Stimulated activated CD4-positive, alpha-beta T cell treated with anti-CD3 and anti-CD28 coated beads, Interleukin-12 subunit alpha, Interleukin-12 subunit beta, amount 100 ng/mL, for 48 hours (primary cell): Measurements from ENCODE around the gene THEMIS.
"Not testable (repeated sequence)": the region's sequence is repeated elsewhere in the genome, so short reads cannot be mapped to it uniquely, and the experiment has no call there.

Experiments used
- DNase-seq, 3 donors: peaks; one replicate each; pipeline ENCODE4 v3.0.0-alpha.2; 2020; ENCODE audit warnings: low read depth in 2 of 3, low spot score in 1 of 3

The THEMIS gene

DNA sequence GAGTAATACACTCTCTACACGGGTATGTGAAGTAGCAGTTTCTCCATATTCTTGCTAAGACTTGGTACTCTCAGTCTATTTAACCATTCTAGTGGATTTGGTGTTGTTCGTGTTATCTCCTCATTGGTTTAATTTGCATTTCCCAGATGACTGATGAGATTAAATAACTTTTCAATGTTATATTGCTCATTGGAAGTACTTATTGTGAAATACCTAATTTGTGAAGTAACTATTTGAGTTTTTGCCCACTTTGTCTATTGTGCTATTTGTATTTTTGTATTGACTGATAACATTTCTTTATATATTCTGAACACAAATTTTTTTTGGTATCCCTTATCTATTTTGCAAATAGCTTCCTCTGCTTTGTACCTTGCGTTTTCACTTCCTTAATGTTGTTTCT, 167.9 kb downstream of the THEMIS start:
- no peak for DNase-seq

DNA sequence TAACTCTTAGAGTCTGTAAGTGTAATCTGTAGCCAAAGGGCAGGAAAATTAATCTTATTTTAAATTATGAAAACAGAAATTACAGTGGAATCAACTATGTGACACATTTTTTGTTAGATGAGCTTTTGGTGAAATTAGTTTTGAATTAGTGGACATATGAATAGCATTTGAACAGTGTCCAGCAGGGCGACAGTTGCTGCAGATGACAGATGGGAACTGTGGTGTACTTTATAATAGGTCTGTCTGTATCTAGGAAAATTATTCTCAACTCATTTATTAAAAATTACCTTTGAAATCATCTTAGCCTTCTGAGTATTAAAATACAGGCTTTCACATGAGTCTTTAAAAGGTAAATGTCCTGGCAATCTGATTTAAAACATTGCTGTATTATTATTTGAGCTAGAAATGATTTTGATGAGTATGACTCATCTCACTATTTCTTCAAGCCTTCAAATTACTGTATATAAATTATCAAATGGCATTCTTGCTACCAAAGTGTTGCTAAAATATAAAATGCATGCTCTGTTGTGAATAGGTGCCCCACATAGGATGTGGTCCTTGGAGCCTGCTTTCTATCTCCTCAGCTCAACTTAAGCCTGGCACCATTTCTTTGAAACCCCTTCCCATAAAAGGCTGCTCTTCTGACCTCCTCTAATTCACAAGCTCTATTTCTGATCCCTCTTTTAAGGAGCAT, 173.5 kb downstream of the THEMIS start:
- DNase-seq = no peak

DNA sequence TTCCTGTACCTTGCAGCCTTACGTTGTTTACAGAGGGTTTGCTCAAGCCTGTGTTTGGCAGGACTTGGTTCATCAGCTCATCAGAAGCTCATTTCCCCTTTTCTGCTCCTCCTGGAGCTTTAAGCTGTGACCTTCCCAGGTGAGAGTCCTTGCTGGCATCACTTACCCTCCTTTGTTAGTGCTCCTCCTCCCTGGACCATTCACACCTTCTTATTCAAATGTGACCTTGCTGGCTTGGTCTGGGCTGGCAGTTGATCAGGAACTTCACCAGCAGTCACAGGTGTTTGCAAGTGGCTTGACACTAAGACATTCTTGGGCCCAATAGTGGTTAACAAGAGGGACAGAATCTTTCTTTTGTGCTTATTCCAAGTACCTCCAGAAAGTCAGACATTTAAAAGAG, 175.0 kb downstream of the THEMIS start:
- no peak for DNase-seq

DNA sequence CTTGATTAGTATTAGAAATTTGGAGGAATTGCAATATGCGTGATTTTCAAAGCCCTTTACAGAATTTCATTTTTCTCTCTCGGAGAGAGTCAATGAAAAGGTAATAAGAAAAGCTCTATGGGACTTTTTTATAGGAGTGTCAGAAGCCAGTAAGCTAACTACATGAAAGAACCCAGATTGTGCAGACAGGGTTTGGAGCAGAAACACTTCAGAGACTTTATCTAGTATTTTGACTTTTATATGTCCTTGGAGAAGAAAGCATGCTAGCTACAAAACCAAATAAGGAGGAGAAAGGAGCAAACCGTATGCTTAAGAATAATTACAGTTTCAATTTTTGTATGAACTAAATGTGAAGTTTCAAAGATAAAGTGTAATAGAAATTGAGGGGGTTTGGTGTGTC, 182.2 kb downstream of the THEMIS start:
- DNase-seq = no peak

DNA sequence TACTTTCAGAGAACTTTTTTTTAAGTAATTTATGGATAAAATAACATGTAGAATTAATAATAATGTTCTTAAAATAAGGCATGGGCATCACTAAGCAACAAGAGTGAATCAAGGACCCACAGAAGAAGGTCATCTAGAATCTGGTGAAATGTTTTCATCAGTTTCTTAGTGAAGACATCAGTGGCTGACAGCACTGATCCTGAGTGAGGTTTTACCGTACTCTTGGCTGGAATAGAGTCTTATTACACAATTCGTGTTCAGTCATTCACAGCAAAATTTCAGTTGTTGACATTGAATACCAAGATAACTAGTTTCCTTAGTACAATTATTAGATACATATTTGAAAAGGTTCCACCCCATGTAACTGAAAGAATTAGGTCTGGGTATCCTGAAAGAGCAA, 183.5 kb downstream of the THEMIS start:
- no peak for DNase-seq

DNA sequence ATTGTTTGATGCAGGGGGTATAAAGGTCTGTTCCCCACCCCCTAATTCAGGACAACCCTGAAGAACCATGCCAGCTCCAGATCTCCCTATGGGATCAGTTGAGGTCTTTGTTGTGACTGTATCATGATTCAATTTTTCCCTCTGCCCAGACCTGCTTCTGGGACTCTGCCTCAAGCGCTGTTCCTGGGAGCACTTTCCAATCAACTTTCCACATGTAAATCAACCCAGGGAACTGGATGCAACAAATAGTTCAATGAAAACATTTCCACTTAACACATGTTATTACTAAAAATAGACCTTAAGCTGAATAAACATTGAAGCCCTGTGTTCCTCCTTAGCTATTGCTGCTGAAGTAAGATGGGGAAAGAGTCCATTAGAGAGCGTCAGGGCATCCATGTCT, 184.4 kb downstream of the THEMIS start:
- no peak for DNase-seq

DNA sequence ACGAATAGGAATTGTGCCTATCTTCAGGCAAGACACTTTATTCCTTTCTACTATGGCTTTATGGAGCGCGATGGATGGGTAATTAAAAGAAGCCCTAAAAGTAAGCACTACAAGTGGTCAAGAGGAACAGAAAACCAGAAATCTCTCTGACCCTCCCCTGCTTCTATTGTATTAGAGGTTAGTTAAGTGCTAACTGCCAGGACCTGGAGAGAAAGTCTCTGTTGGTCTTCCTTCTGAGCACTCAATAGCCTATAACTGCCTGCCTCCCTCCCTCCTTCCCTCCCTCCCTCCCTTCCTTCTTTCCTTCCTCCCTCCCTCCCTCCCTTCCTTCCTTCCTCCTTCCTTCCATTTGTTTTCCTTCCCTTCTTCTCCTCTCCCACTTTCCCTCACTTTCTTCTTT, 190.2 kb downstream of the THEMIS start:
- DNase-seq = no peak

DNA sequence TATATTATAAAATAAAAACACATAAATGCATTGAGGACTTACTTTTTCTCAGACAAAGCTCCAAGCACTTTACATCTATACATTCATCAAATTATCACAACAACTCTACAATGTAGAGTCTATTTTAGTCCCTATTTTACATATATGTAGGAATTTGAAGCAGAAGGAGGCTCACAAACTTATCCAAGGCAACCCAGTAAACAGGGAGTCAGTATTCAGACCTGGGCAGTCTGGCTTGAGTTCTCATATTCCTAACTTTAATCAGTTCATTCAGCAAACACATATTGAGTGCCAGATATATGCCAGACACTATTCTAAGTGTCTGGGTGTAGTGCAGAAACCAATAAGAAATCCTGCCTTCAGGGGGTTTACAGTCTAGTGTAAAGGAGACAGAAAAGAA, 194.6 kb downstream of the THEMIS start:
- DNase-seq = no peak

DNA sequence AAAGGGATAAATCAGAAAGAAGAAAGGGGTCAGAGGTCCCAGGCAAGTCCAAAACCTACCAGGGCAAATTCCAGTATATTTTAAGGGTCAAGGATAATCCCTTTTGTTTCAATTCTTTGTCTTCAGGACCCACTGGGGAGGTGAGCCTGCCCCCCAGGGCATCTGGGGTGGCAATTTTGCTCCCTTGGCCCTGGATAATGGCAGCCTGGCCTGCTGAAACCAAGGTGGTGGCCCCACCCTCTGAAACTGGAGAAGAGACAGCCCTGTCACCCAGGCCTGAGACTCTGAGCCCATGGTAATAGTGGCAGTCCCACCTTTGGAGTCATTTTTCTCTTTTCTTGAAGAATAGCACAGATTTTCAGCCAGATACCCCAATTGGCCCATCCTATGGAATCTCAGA, 205.8 kb downstream of the THEMIS start:
- no peak for DNase-seq

DNA sequence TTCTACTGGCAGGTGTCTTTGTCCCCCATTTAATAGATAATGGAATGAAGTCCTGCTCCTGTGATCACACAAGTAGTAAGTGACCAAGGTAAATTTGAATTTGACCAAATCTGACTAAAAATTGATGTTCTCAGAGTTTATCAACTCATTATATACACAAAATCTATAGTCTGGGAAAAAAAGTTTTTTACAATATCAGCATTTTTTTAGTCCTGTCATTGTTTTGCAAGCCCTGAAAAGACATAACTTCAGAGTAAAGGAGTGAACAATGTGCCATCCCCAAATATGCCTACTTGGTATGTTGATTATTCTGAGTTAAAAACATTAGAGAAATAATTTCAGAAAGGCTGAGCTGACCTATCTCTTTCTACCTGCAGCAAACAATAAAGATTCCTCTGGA, 209.7 kb downstream of the THEMIS start:
- no peak for DNase-seq

DNA sequence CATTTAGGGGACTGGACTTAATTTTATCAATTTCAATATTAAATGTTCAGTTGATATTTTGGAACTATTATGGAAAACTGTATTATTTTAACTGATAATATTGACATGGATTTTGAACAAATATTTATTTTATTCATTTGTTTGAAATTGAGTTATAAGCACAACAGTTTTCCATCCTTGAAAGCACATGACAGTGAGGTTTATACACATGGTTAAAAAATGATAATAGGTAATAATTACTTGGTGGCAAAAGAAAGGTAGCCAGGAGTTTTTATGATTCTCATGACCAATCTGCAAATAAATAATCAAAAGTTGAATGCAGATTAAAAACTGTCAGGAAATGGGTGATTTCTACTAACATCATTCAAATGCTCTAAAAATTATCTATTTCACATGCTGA, 210.3 kb downstream of the THEMIS start:
- DNase-seq = no peak

DNA sequence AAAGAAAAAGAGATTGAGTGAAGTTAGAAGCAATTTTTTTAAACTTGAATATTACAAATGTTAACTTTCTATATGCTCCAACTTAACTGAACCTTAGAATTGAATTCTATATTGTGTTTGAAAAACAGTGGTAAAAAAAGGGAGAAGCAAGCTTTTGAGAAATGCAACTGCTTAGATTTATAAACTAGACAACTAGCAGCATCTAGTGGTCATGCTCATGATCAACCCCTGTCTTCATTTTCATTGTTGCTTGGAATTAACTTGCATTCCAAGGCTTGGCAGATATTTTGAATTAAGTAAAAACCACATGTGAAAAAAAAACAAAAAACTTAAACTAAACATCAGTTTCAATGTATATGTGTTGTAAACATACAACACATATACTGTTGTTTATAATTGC, 210.8 kb downstream of the THEMIS start:
- no peak for DNase-seq

DNA sequence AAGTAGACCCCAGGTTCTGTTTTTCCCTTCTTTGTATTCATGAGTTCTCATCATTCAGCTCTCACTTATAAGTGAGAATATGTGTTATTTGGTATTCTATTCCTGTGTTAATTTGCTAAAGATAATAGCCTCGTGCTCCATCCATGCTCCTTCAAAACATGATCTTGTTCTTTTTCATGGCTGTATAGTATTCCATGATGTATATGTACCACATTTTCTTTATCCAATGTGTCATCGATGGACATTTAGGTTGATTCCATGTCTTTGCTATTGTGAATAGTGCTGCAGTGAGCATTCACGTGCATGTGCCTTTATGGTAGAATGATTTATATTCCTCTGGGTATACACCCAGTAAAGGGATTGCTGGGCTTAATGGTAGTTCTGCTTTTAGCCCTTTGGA, 213.4 kb downstream of the THEMIS start:
- DNase-seq = not testable (repeated sequence)

DNA sequence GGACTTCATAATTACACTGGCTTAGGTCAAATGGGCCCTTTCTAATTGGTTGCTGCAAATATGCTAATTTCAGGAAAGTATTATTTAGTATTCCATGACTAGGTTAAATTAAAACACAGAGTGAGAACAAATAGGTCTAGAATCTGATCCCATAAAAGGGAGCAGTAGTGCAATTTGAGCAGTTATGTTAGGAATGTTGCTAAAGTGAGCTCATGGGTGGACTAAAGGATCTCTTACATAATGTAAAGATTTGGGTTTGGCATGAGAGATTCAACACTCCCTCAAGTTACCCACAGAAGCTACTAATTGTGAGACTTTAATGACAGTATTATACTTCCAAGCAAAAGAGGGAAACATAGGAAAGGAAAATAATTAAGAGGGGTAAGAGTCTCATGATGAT, 214.8 kb downstream of the THEMIS start:
- no peak for DNase-seq

DNA sequence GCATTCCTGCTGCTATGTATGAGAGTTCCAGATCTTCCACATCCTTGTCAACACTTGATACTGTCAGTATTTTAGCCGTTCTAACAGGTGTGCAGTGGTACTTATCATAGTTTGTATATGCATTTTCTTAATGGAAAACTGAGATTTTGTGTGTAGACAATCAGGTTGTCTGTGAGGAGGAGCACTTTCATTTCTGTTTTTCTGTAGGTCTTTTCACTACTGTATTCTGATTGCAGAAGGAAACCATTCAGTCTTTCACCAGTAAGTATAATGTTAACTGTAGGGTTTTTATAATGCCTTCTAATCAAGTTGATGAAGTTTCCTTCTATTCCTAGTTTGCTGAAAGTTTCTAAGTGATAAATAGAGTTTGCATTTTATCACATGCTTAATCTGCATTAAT, 216.4 kb downstream of the THEMIS start:
- DNase-seq = no peak
